HG02852 (cell line): ENCODE data around the gene RBMS2.
"Not testable (repeated sequence)": the region's sequence is repeated elsewhere in the genome, so short reads cannot be mapped to it uniquely, and the experiment has no call there.

Source experiments
- ATAC-seq: cut with Tn5 transposase; IDR thresholded peaks from one replicate; pipeline ENCODE4 v1.9.1; 2021; ENCODE audit warnings: mild to moderate bottlenecking, moderate library complexity; ENCODE audit not compliant: unreplicated experiment

The RBMS2 gene

DNA sequence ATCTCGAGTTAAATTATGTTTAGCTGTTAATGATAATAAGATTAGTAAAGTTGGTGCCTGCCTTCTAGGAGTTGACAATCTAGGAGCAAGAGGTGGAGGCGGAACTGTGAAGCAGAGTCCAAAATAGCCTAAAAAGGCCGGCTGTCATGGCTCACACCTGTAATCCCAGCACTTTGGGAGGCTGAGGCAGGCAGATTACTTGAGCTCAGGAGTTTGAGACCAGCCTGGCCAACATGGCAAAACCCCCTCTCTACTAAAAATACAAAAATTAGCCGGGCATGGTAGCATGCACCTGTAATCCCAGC, 7.7 kb upstream of the RBMS2 start:
- ATAC-seq, result not testable (repeated sequence)

DNA sequence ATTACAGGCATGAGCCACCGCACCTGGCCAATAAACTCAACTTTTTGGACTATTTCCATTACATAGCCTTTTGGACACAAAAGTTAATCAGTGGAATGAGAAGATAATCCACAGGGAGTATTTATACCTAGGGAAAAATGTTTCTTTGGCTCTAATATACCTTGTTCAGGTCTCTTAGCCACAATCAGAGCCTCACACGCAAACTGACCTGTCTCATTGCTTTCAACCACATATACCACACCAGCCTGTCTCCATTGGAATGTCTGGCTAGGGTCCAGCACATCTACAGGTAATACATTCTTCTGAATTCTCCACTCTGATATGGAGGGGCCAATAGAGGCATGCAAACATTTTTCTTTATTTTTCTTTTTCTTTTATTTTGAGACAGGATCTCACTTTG, 3.8 kb upstream of the RBMS2 start:
- ATAC-seq, result no peak

DNA sequence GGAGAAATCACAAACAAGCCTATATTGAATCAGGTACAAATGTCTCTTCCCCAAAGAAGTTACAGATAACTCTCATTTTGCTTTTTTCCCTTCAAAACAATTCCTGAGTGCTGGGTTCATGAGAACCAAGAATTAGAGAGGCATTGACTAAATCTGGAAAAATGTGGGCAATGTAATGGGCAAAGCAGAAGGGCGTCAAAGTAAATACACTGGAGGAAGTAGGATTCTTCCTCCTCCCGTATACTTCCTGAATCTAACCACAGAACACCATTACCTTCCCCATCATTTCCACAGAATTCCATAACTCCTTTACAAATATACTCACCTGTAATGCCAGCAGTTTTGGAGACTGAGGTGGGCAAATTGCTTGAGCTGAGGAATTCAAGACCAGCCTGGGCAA, 3.0 kb upstream of the RBMS2 start:
- ATAC-seq, result no peak

DNA sequence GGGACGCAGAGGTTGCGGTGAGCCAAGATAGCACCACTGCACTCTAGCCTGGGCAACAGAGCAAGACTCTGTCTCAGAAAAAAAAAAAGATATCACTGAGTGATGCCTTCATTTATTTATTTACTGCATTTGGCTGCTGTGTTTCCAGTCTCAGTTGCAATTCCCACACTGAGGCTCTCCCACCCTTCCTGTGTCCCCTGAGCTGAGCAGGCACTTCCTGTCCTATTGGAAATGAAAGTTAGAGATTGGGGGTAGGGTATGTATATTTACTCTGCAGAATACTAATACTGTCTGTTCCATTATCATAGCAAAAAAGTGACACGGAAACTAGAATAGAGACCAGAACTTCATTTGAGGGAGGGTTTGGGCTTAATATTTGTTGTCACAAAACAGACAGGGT, 1.6 kb upstream of the RBMS2 start:
- ATAC-seq, result no peak

DNA sequence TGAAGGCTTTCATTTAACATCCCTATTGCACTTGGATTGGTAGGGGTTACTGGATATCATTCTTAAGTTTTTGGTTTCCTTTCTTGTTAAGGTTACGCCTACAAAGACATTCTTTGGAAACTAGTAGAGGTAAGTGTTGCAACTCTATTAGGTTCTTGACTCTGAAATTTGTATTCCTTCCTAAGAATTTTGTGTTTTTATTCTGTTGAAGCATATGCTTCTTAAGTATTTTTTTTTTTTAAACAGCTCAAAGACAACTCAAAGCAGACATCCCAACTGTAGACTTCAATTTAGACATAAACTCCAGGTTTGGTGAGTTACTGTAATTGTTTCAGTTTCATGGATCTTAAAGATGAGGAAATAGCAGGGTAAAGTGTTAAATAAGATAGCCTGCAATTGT, 1.1 kb upstream of the RBMS2 start:
- ATAC-seq, result no peak

DNA sequence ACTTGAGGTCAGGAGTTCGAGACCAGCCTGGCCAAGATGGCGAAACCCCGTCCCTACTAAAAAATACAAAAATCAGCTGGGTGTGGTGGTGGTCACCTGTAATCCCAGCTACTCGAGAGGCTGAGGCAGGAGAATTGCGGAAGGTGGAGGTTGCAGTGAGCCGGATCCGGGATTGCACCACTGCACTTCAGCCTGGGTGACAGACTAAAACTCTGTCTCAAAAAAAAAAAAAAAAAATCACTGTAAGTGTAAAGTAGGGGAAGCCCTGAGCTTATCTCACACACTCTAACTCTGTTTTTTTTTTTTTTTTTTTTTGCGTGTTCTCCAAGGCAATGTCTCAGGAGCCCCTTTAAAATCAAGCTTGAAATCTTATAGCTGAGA, 421 bp upstream of the RBMS2 start:
- no peak for ATAC-seq

DNA sequence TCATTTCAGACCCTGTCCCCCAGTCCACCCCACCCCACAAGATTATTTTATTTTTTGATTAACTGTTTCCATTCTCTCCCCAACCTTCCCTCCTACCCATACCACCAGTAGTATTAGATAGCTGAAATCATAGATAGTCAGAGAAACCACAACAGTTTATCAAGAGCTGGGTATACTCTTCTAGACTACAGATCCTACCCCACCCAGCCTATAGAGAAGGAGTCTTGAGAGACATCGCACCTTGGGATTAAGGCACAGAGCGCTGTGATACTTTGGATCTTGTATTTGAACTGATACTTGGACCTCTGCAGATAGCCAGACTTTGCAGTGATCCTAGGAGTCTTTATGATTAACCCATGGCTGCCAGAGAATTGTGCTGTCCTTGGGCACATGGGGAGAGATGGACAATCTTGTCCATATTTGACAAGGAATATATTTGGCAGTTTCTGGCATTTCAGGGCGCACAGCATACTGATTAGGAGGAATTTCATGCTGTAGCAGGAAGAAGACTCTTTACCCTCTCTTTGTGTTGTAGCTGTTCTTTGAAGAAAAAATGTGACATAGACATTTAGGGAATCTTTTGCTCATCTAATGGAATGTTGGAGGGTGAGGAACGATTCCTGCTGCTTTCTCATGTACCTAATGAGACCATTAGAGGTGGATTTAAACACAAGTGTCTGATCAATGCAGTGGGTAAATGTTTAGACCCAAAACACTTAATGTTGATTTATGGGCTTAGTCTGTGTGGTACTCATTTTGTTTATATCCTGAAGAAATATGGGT, 982 bp downstream of the RBMS2 start:
- ATAC-seq, result no peak

DNA sequence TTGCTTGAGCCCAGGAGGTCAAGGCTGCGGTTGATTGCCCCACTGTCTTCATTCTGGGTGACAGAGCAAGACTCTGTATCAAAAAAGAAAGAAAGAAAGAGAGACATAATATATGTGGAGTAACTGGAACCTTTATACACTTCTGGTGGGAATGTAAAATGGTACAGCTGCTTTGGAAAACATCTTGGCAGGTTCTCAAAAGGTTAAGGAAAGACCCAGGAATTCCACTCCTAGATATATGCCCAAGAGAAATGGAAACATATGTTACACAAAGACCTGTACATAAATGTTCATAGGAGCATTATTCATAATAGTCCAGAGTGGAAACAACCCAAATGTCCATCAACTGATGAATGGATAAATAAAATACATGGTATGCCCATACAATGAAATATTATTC, 7.2 kb downstream of the RBMS2 start:
- no peak for ATAC-seq

DNA sequence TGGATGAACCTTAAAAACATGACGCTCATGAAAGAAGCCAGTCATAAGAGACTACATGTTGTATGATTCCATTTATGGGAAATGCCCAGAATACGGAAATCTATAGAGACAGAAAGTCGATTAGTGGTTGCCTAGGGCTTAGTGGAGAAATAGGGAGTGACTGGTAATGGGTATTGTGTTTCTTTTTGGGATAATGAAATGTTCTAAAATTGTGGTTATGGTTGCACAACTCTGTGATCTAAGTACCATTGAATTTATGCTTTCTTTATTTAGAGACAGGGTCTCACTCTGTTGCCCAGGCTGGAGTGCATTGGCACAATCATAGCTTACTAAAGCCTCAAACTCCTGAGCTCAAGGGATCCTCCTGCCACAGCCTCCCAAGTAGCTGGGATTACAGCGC, 8.0 kb downstream of the RBMS2 start:
- ATAC-seq, result no peak

DNA sequence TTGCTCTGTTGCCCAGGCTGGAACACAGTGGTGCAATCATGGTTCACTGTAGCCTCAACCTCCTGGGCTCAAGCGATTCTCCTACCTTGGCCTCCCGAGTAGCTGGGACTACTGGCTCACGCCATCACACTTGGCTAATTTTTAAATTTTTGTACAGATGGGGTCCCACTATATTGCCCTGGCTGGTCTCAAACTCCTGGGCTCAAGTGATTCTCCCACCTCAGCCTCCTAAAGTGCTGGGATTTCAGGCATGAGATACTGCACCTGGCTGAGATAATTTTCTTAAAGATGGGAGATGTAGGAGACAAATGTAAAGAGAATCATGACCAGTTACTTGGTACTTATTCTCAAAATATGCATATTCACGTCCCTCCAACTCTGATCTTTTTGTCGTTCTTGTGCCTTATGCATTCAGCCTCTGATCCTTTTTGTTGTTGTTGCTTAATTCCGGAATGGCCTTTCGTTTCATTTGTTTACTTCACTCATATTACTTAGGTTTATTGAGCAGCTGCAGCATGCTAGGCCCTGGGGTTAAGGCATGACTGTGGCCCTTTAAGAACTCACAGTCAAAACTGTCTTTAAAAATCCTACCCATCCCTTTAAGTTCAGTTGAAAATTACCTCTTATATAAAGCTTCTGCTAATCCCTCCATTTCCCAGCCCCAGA, 8.9 kb downstream of the RBMS2 start:
- ATAC-seq, result no peak

DNA sequence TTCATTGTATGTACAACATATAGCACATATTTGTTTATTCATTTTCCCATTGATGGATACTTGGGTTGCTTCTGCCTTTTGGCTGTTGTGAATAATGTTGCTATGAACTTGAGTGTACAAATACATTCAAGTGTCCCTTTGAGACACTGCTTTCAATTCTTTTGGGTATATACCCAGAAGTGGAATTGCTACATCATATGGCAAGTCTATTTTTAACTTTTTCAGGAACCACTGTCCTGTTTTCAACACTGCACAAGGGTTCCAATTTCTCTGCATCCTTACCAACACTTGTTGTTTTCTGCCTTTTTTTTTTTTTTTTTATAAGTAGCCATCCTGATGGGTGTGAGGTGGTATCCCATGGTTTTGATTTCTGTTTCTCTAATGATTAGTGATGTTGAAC, 15.9 kb downstream of the RBMS2 start:
- ATAC-seq, result no peak

DNA sequence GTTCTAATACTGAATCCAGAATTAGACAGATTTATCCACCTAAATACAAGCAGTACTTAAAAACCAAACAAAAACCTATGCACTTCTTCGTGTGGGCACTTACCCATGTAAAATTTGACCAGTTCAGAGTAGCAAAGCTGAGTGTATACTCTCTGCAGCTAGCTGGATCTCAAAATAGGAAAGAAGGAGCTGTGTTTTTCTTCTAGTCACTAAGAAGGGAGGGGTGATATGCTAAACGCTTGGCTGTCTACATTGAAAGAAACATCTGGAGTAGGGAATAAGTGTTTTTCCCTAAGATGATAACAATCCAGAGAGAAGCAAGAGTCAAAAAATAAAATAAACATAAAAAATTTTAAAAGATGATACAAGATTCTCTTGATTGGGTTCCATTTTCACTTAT, 20.0 kb downstream of the RBMS2 start:
- ATAC-seq, result no peak

DNA sequence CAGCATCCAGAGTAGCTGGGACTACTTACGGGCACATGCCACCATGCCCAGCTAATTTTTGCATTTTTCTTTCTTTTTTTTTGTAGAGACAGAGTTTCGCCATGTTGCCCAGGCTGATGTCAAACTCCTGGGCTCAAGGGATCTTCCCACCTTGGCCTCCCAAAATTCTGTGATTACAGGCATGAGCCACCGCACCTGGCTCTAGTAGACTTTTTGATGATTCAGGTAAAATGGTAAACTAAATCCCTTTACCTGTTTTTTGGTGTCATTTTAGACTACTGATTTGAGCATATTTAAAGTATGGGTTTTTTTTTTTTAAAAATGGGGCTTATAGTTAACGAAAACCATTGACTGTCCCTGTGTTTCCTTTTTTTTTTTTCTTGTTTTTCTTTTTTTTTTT, 20.5 kb downstream of the RBMS2 start:
- ATAC-seq, result no peak

DNA sequence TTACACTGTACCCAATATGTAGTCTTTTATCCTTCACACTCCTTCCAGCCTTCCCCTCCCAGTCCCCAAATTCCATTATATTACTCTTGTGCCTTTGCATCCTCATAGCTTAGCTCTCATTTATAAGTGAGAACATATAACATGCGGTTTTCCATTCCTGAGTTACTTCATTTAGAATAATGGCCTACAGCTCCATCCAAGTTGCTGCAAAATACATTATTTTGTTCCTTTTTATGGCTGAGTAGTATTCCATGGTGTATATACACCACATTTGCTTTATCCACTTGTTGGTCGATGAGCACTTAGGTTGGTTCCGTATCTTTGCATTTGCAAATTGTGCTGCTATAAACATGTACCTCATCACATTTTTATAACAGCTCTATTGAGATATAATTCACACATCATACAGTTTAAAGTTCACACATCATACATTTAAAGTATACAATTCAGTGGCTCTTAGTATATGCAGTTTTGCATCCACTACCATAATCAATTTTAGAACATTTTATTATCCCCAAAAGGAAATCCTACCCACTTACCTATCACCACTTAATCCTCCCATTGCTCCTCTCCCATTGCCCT, 23.5 kb downstream of the RBMS2 start:
- no peak for ATAC-seq

DNA sequence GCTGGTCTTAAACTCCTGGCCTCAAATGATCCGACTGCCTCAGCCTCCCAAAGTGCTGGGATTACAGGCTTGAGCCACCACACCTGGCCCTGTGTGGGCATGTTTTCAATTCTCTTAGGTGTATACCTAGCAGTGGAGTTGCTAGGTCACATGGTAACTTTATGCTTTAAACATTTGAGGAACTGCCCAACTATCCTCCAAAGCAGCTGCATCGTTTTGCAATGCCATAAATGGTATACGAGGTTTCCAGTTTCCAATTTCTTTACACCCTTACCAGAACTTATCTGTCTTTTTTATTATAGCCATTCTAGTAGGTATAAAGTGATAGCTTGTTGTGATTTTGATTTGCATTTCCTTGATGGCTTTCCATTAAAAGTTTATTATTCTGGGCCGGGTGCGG, 25.1 kb downstream of the RBMS2 start:
- ATAC-seq, result no peak

DNA sequence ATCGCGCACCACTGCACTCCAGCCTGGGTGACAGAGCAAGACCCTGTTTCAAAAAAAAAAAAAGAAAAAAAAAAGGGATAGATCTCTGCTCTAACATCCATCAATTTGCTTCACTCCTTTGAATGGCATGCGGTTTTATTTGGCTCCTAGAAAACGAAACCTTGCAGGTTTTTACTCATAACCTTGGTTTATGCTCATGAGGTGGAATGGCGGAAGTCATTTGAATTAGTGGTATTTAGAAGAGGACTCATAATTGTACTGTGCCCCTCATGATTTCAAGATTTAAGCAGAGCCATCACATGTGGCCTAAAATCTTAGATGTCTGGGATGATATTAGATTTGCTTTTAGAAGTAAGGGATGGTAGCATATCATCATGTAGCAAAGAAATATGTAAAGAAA, 29.4 kb downstream of the RBMS2 start:
- no peak for ATAC-seq

DNA sequence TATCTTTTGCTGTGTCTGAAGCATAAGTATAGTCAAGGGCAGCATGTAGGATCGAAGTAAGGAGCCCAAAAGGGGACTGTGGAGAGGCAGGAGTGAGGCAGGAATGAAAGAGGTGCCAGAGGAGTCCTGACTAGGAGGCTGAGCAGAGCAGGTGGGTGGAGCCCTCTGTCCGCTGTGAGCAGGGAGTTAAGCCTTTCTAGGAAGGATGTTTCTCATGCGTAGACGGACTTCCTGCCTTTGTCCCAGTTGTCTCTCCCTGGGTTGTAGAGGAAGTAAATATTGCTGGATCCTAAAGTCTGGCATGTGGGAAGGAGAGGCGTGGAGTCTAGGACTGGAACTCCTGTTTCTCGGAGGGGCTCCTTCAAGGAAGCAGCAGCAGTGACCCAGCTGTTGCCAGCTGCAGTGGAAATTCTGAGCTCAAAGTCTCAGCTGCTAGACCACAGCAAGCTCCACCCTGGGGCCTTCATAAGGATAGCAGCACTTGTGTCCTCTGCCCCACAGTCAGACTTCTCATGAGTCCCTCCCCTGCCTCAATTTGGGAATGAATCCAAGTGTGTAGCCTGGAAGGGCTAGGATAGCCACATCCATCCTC, 44.0 kb downstream of the RBMS2 start:
- ATAC-seq, result no peak

DNA sequence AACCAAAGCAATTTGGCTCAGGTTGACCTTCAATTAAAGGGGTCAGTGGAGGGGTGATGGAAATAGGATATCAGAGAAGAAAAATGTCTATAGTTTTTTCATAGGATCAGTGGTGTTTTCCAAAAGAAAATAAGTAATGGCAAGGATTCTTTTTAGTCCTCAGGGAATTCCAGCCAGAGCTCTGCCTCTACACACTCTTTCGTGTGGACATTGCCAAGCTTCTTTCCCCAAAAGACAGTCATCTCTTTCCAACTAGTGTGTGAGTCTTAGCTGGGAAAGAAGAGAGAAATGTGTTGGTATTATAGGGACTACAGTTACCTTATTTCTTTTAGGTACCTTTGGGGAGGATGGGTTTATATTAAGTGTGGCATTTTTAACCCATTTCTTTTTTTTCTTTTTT, 46.5 kb downstream of the RBMS2 start:
- ATAC-seq, result no peak

DNA sequence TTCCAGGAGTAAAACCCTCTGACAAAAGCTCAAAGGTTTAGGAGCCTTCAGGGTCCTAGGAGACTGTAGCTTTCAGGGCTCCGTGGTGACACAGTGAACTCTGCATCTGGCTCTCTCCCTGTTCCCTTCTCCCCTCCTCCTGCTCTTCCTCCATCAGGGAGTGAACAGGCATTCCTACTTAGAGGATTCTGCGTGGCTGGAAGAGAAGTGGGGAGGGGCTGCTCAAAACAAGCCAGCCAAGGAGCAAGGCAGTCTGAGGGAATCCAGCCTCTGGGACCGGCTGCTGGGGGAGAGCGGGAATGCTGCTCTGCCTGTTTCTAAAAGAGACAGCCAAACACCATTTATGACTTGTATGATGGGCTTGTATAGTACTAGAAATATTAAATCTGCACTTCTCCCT, 49.5 kb downstream of the RBMS2 start:
- no peak for ATAC-seq

DNA sequence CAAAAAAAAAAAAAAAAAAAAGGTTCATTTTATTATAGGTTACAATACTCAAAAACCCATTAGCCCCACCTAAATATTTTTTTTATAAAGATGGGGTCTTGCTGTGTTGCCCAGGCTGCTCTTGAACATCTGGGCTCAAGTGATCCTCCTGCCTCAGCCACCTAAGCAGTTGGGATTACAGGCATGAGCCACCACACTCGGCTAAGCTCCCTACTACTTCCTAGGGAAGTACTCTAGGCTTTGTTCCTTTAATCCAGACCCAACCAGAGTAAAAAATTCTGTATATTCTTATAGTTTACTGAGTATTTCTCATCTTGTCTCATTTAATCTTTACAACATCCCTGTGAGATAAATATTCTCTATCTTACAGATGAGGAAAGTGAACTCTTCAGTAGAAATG, 50.7 kb downstream of the RBMS2 start:
- no peak for ATAC-seq

DNA sequence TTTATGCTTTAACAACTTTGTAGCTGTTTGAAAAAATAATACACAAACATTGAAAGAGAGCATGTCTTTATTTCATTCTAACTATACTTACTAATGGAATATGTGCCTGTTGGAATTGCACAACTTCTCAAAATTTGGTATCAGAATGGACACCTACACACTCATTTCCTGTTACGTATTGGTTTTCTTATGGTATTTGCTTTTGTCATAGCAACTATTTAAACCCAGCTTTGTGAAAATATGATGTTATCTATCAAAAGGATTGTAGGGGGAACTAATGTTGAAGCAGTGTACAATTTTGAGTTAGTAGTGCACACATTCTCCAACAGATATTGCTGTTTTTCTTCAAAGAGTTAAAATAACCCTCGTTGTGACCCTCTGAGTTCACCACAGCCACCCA, 52.6 kb downstream of the RBMS2 start:
- ATAC-seq, result no peak

DNA sequence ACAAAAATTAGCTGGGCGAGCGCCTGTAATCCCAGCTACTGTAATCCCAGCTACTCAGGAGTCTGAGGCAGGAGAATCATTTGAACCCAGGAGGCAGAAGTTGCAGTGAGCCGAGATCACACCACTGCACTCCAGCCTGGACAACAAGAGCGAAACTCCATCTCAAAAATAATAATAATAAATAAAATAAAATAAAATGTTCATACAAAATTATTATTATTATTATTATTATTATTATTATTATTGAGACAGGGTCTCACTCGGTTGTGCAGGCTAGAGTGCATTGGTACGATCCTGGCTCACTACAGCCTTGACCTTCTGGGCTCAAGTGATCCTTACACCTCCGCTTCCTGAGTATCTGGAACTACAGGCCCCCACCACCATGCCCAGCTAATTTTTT, 55.6 kb downstream of the RBMS2 start:
- not testable (repeated sequence) for ATAC-seq
